HepG2 (cell line): ENCODE data around the gene TMUB1. TPM values are rescaled to one million over a fixed set of nuclear protein-coding genes. Genes with fewer than 3 reads are reported as not detected.

Source experiments
- ARID2 ChIP-seq: sonication (generic); formaldehyde crosslinking; IDR thresholded peaks from 2 replicates; pipeline ENCODE4 v1.8.1; 2022; ENCODE audit warnings: mild to moderate bottlenecking, missing genetic modification reagents, borderline replicate concordance
- ATF7-NPFF ChIP-seq: sonication (generic); formaldehyde crosslinking; IDR thresholded peaks from 2 replicates; pipeline ENCODE4 v1.8.1; 2023; ENCODE audit warnings: mild to moderate bottlenecking, low read depth, missing genetic modification reagents, moderate library complexity
- DNMT3B ChIP-seq: conservative IDR thresholded peaks from 2 replicates; pipeline ENCODE4 v1.6.1; 2016; ENCODE audit warnings: missing biosample characterization, control low read depth
- GLI4 ChIP-seq: sonication (generic); formaldehyde crosslinking; IDR thresholded peaks from 2 replicates; pipeline ENCODE4 v1.5.1; 2020; ENCODE audit warnings: missing genetic modification reagents, mild to moderate bottlenecking, moderate library complexity, borderline replicate concordance
- HNRNPLL ChIP-seq: fragments of 200-400 bp; formaldehyde crosslinking; IDR thresholded peaks from 2 replicates; pipeline ENCODE4 v1.6.1; 2017; ENCODE audit warnings: mild to moderate bottlenecking, low read depth, low read length; ENCODE audit not compliant: poor library complexity, severe bottlenecking
- JDP2 ChIP-seq: sonication (generic); formaldehyde crosslinking; IDR thresholded peaks from 2 replicates; pipeline ENCODE4 v1.8.1; 2022; ENCODE audit warnings: missing genetic modification reagents, borderline replicate concordance
- JUND ChIP-seq: sonication (generic); formaldehyde crosslinking; IDR thresholded peaks from 2 replicates; pipeline ENCODE4 v1.8.0; 2022; ENCODE audit warnings: mild to moderate bottlenecking, missing genetic modification reagents
- MAFK ChIP-seq, 2 experiments: IDR thresholded peaks in 1 of 2; conservative IDR thresholded peaks in 1 of 2; 2 replicates each; pipeline ENCODE4 v1.6.1; 2011; ENCODE audit warnings: improper control_type of control experiment in 2 of 2, low read length in 2 of 2
- NR2C2 ChIP-seq: sonication (generic); formaldehyde crosslinking; IDR thresholded peaks from 2 replicates; pipeline ENCODE4 v1.4.0; 2020; ENCODE audit warnings: missing genetic modification reagents, mild to moderate bottlenecking, moderate library complexity, borderline replicate concordance
- PHF8 ChIP-seq: sonication (generic); formaldehyde crosslinking; IDR thresholded peaks from 2 replicates; pipeline ENCODE4 v1.5.0; 2020; ENCODE audit warnings: missing genetic modification reagents
- RAD21 ChIP-seq: fragments of 450-650 bp; formaldehyde crosslinking; IDR thresholded peaks from 2 replicates; pipeline ENCODE4 v1.5.0; 2020; ENCODE audit warnings: mild to moderate bottlenecking
- SCMH1 ChIP-seq: sonication (generic); formaldehyde crosslinking; IDR thresholded peaks from 2 replicates; pipeline ENCODE4 v1.9.0; 2021; ENCODE audit warnings: missing genetic modification reagents, mild to moderate bottlenecking, borderline replicate concordance
- SMARCC2 ChIP-seq: fragments of 450-650 bp; IDR thresholded peaks from 2 replicates; pipeline ENCODE4 v1.6.1; 2017; ENCODE audit warnings: antibody characterized with exemption, mild to moderate bottlenecking
- SRSF1 ChIP-seq: fragments of 200-400 bp; formaldehyde crosslinking; optimal IDR thresholded peaks from 2 replicates; pipeline ENCODE3; 2017; ENCODE audit warnings: mild to moderate bottlenecking, low read depth, low read length, moderate library complexity
- ZEB1 ChIP-seq: IDR thresholded peaks from 2 replicates; pipeline ENCODE4 v1.6.1; 2012; ENCODE audit warnings: mild to moderate bottlenecking, low read depth, inconsistent platforms; ENCODE audit not compliant: insufficient replicate concordance
- ZFP36 ChIP-seq: fragments of 150-350 bp; IDR thresholded peaks from 2 replicates; pipeline ENCODE4 v1.6.1; 2018; ENCODE audit warnings: borderline replicate concordance, low read length, low read depth; ENCODE audit not compliant: partially characterized antibody
- ZMYM3 ChIP-seq: sonication (generic); formaldehyde crosslinking; IDR thresholded peaks from 2 replicates; pipeline ENCODE4 v1.5.1; 2020; ENCODE audit warnings: mild to moderate bottlenecking, missing genetic modification reagents
- ZNF121 ChIP-seq: sonication (generic); formaldehyde crosslinking; IDR thresholded peaks from 2 replicates; pipeline ENCODE4 v1.5.0; 2020; ENCODE audit warnings: mild to moderate bottlenecking, missing genetic modification reagents
- ZNF234 ChIP-seq: sonication (generic); formaldehyde crosslinking; conservative IDR thresholded peaks from 2 replicates; pipeline ENCODE4 v1.5.1; 2020; ENCODE audit warnings: mild to moderate bottlenecking, missing genetic modification reagents
- ZNF235 ChIP-seq: sonication (generic); formaldehyde crosslinking; IDR thresholded peaks from 2 replicates; pipeline ENCODE4 v1.8.1; 2023; ENCODE audit warnings: mild to moderate bottlenecking, missing genetic modification reagents, borderline replicate concordance
- ZNF260 ChIP-seq: sonication (generic); formaldehyde crosslinking; IDR thresholded peaks from 2 replicates; pipeline ENCODE4 v1.4.0; 2020; ENCODE audit warnings: missing genetic modification reagents, low read depth, mild to moderate bottlenecking, borderline replicate concordance
- ZNF460 ChIP-seq: sonication (generic); formaldehyde crosslinking; IDR thresholded peaks from 2 replicates; pipeline ENCODE4 v1.5.1; 2020; ENCODE audit warnings: missing genetic modification reagents, mild to moderate bottlenecking, borderline replicate concordance
- ZNF556 ChIP-seq: sonication (generic); formaldehyde crosslinking; IDR thresholded peaks from 2 replicates; pipeline ENCODE4 v1.4.0; 2020; ENCODE audit warnings: mild to moderate bottlenecking, missing genetic modification reagents, borderline replicate concordance
- ZNF746 ChIP-seq: sonication (generic); formaldehyde crosslinking; IDR thresholded peaks from 2 replicates; pipeline ENCODE4 v1.8.0; 2022; ENCODE audit warnings: mild to moderate bottlenecking, missing genetic modification reagents
- ZNF792 ChIP-seq: IDR thresholded peaks from 2 replicates; pipeline ENCODE4 v1.6.1; 2016
- ZNF83 ChIP-seq: sonication (generic); formaldehyde crosslinking; IDR thresholded peaks from 2 replicates; pipeline ENCODE4 v1.4.0; 2020; ENCODE audit warnings: missing genetic modification reagents, mild to moderate bottlenecking, borderline replicate concordance
- polyA plus RNA-seq, 8 experiments: library from polyadenylated mRNA; depleted of rRNA in 3 of 8; stranded (reverse) in 7 of 8; unstranded in 1 of 8; fragments of >200 nt; fragmentation: Illumina TruSeq in 4 of 8; extraction: Trizol in 4 of 8; gene quantifications; 2 replicates each; pipeline versions ENCODE4 v1.2.1 to v1.2.3, GENCODE V29; 2011 to 2016; ENCODE audit warnings: low read depth in 4 of 8, missing spikeins in 1 of 8, mixed read lengths in 1 of 8; ENCODE audit not compliant: insufficient read depth in 1 of 8
- total RNA-seq, 5 experiments: library from RNA; depleted of rRNA; stranded (reverse); fragments of >200 nt; fragmentation: Illumina TruSeq; extraction: Trizol; gene quantifications; 2 replicates each; pipeline ENCODE4 v1.2.3, GENCODE V29; 2016; ENCODE audit warnings: low read depth in 1 of 5
- TF ChIP-seq, protein P1 (sequence below): sonication (generic); formaldehyde crosslinking; IDR thresholded peaks from 2 replicates; pipeline ENCODE4 v1.8.0; 2022; ENCODE audit warnings: missing genetic modification reagents, low read depth, mild to moderate bottlenecking, borderline replicate concordance
- TF ChIP-seq, protein P2 (sequence below): sonication (generic); formaldehyde crosslinking; IDR thresholded peaks from 2 replicates; pipeline ENCODE4 v1.4.0; 2020; ENCODE audit warnings: mild to moderate bottlenecking, missing genetic modification reagents
- TF ChIP-seq, protein P3 (sequence below): sonication (generic); formaldehyde crosslinking; IDR thresholded peaks from 2 replicates; pipeline ENCODE4 v1.5.1; 2020; ENCODE audit warnings: mild to moderate bottlenecking, moderate library complexity, missing genetic modification reagents

TMUB1 gene
- total and polyA plus RNA-seq, 2 of the 13 experiments (the other 11 are each of a cell fraction or from before 2014, with no cell fraction given), result 44.8 to 51.6 TPM

DNA sequence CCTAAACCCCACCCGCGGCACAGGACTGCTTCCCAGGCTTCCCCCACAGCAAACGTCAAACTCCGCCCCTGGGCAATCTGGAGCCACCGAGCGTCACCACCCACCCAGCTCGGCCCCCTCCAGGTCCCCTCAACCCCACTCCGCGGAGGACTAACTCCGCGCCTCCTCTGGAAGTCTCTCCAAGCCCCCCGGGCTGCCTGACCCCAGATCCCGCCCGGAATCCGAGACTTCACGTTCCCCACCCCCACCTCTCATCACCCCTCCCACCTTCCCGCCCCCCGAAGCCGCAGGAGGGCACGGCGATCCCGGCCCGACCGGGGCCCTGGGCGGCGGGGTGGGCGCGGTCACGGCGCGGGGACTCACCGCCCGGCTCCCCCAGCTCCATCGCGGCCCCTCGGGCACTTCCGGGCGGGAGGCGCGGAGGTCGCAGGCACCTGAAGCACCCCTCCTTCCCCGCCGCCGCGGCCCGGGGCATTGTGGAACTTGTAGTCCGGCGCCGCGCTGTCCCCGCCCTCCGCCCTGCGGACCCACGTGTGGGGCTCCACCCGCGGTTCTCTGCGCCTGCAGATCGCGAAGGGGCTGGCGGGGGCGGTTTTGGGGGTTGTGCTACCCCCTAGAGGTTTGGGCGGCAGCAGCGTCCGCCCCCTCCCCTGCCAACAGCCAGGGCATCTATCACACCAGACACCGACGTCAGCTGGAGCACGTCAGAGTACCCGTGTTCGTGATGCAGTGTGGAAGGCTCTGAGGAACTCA lies at the start of gene TMUB1 (continued):
- TF ChIP-seq ATF7-NPFF (CRISPR knock-in tag), result peak; percentile 62; the same call in 1 of the 2 replicates
- no peak for TF ChIP-seq SCMH1 (CRISPR knock-in tag)
- TF ChIP-seq ZEB1, result no peak
- TF ChIP-seq SMARCC2, result no peak
- no peak for TF ChIP-seq ZFP36
- no peak for TF ChIP-seq ARID2 (CRISPR knock-in tag)
- no peak for TF ChIP-seq JUND
- no peak; the same call in 1 of the 2 replicates for TF ChIP-seq PHF8 (CRISPR knock-in tag)
- TF ChIP-seq SRSF1, result no peak
- 0 out of 2 replicates have a peak, but pooled peaks have one; percentile 35 for TF ChIP-seq ZNF746 (CRISPR knock-in tag)
- TF ChIP-seq NR2C2 (CRISPR knock-in tag), result peak; percentile 85
- TF ChIP-seq ZMYM3, result no peak
- TF ChIP-seq HNRNPLL, result peak; percentile 30
- TF ChIP-seq, protein P1, sequence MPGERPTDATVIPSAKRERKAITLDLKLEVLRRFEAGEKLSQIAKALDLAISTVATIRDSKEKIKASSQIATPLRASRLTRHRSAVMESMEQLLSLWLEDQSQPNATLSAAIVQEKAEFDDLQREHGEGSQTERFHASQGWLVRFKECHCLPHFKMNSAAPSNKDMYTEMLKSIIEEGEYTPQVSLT (CRISPR knock-in tag), result no peak
- no peak for TF ChIP-seq ZNF792 (CRISPR knock-in tag)
- TF ChIP-seq DNMT3B, result no peak
- no peak for TF ChIP-seq ZNF121 (CRISPR knock-in tag)
- peak; percentile 62; the same call in 1 of the 2 replicates for TF ChIP-seq ZNF83 (CRISPR knock-in tag)
- TF ChIP-seq ZNF234 (CRISPR knock-in tag), result no peak
- TF ChIP-seq, protein P2, sequence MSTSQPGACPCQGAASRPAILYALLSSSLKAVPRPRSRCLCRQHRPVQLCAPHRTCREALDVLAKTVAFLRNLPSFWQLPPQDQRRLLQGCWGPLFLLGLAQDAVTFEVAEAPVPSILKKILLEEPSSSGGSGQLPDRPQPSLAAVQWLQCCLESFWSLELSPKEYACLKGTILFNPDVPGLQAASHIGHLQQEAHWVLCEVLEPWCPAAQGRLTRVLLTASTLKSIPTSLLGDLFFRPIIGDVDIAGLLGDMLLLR (CRISPR knock-in tag), result no peak; the same call in 1 of the 2 replicates
- no peak for TF ChIP-seq ZNF260 (CRISPR knock-in tag)
- TF ChIP-seq RAD21 (CRISPR knock-in tag), result no peak
- no peak for TF ChIP-seq MAFK (conservative IDR thresholded peaks at IDR 0.05 in 1 of 2, IDR thresholded peaks at IDR 0.05 in 1 of 2; ENCODE audit: low read length in 2 of 2)
- no peak for TF ChIP-seq ZNF556 (CRISPR knock-in tag)
- TF ChIP-seq ZNF460 (CRISPR knock-in tag), result no peak
- TF ChIP-seq, protein P3, sequence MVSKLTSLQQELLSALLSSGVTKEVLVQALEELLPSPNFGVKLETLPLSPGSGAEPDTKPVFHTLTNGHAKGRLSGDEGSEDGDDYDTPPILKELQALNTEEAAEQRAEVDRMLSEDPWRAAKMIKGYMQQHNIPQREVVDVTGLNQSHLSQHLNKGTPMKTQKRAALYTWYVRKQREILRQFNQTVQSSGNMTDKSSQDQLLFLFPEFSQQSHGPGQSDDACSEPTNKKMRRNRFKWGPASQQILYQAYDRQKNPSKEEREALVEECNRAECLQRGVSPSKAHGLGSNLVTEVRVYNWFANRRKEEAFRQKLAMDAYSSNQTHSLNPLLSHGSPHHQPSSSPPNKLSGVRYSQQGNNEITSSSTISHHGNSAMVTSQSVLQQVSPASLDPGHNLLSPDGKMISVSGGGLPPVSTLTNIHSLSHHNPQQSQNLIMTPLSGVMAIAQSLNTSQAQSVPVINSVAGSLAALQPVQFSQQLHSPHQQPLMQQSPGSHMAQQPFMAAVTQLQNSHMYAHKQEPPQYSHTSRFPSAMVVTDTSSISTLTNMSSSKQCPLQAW (CRISPR knock-in tag), result peak; percentile 64; the same call in 1 of the 2 replicates
- 0 out of 2 replicates have a peak, but pooled peaks have one; percentile 36 for TF ChIP-seq GLI4 (CRISPR knock-in tag)
- no peak for TF ChIP-seq ZNF235
- no peak for TF ChIP-seq JDP2 (CRISPR knock-in tag)
